Measurements from ENCODE around the gene HOOK1.

- TF ChIP-seq CTCF (IDR thresholded peaks at IDR 0.05) (no peak), POLR2A (IDR thresholded peaks at IDR 0.05) (no peak)
Measured at GRCh38 chr1:59803458-59804038, 11.2 kb upstream of the HOOK1 start.
